Activated CD8-positive, alpha-beta memory T cell treated with anti-CD3 and anti-CD28 coated beads, Interleukin-2, amount 50 U/mL, for 4 hours (primary cell): ENCODE data around the gene RTBDN.
"Not testable (repeated sequence)": the region's sequence is repeated elsewhere in the genome, so short reads cannot be mapped to it uniquely, and the experiment has no call there.

Source experiments
- DNase-seq: peaks from one replicate; pipeline ENCODE4 v3.0.0-alpha.2; 2020

RTBDN gene

DNA sequence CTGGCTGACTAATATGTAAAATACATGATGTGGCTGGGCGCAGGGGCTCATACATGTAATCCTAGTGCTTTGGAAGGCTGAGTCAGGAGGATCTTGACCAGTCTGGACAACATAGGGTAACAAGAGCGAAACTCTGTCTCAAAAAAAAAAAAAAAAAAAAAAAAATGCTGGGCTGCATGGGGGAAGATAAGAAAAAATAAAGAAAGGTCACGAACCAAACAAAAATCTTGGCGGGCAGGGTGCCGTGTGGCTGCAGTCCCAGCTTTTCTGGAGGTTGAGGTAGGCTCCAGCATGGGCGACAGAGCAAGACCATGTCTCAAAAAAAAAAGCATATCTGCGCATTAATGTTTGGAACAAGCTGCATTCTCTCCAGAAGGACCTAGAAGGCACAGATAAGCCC lies 19.3 kb downstream of the RTBDN start:
- no peak for DNase-seq

DNA sequence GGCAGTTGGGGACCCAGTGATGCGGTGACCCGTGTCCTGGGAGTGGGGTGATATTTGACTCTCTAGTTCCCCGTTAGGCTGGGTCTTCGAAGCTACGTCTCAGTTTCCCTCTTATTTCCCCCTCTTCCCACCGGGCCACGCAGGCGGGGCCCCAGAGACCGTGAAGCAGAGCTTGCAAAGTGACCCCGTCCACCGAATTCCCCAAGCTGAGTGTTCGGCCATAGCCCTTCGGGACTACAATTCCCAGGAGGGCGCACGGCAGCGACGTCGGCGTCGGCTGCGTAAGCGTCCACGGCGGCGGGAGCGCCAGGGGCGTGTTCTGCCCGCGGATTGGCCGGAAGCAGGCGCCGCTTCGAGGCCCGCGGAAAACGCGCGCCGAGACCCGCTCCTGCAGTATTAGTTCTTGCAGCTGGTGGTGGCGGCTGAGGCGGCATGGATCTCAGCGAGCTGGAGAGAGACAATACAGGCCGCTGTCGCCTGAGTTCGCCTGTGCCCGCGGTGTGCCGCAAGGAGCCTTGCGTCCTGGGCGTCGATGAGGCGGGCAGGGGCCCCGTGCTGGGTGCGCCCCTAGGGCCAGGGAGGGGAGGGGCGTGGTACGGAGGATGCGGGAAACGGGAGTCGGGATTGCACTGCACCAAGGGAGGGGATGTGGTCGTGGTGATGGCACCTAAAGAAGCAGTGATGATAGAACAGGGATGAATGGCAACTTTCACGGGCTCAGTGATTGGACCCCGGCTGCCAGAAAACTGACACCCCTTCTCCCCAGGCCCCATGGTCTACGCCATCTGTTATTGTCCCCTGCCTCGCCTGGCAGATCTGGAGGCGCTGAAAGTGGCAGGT lies 27.9 kb downstream of the RTBDN start, which contains the start of gene RNASEH2A:
Gene RNASEH2A (plus strand): TSS at position 343 of the 840 bp plus-strand sequence. CDS start 90 bp downstream, at position 433.
- peak; percentile 88 for DNase-seq

DNA sequence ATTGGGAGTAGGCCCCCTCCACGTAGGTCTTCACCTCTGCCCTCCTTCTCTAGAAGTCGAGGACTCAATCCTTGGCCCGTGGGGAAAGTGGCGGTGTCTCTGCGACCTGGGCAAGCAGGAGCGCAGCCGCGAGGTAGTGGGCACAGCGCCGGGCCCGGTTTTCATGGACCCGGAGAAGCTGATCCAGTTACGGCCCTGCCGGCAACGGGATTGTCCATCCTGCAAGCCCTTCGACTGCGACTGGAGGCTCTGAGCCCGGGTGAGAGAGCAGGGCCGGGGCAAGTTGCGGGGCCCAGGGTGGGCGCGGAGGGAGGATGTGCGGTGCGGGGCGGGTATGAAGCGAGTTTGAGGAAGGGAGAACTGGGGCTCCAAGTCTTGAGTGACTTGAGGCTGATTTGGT lies 30.3 kb downstream of the RTBDN start:
- DNase-seq, result no peak

DNA sequence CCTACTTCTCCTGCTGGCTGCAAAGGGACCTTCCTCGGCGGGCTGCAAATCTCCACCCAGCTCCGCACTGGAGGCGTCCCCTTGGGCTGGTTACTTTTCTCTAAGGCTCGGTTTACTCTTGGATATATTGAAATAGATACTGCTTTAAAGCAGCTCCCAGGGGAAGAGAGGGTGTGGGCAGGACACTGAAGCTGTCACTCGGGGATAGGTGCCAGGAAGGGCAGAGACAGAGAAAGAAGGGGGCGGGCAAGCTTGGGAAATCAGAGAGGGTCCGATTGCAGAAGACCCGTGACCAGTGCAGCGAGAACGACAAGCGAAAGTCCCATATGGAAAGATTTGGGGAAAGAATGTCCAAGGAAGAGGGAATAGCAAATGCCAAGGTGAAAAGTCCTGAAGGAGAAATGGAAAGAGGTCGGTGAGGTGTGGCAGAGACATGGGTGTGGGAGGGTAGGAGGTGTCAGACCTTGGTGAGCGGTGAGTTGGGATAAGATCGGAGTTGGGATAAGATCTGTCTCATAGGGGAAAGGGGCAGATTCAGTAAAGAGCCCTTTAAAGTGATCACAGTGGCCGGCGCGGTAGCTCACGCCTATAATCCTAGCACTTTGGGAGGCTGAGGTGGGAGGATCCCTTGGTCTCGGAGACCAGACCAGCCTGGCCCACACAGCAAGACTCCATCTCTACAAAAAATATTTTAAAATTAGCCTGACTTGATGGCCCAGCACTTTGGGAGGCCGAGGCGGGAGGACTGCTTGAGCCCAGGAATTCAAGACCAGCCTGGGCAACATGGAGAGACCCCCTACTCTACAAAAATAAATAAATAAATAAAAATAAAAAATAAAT lies 31.9 kb downstream of the RTBDN start:
- no peak for DNase-seq

DNA sequence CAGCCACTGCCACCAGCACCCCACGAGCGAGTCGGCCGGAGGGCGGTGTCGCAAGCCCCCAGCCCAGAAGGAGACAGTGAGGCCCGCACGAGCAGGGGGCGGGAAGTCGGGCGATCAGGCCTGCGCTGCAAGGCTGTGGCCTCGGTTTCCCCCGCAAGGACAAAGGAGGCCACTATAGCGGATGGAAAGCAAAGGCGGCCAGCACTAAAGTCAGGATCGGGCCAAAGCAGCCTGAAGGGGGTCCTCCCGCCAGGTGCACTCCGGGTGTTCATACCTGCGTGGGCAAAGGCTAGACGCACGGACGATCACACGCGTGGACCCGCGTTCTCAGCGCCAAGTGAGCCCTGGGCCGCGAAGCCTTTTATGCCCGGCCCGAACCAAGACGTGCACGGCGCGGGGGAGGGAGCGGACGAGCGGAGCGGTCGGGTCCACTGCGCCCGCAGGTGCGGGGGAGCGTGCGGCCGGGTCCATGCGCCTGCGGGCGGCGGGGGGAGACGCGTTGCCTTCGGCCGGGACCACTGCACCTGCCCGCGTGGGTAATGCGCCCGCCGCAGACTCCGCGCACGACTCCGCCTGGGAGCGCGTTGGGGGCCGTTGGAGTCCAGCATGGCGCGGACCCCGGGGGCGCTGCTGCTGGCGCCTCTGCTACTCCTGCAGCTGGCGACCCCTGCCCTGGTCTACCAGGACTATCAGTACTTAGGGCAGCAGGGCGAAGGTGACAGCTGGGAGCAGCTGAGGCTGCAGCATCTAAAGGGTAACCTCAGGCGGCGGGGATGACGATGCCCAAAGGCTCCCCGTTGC lies 32.7 kb downstream of the RTBDN start, which contains the start of the genes PRDX2 and THSD8:
Gene PRDX2 (minus strand): TSS at position 335 of the 801 bp plus-strand sequence. CDS start 539 bp downstream, outside the sequence.
Gene THSD8 (plus strand): TSS at position 604 of the 801 bp plus-strand sequence. CDS start 3 bp downstream, at position 607.
- peak; percentile 63 for DNase-seq

DNA sequence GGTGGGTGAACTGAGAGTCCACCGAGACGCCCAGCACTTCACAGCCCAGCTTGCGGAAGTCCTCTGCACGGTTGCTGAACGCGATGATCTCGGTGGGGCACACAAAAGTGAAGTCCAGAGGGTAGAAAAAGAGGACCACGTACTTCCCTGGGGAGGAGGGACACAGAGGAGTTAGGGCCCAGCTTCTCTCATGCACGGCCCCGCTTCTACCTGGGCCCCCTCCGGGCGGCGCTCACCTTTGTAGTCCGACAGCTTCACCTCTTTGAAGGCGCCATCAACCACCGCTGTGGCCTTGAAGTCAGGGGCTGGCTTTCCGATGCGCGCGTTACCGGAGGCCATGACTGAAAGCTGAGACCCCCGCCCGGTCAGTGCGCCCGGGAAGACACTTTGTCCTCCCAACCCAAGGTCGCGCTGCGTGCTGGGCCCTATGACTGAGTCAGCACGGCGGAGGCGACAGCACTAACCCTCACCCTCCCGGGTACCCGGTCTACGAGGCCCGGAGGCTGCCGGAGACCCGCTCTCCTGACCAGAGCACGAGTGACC lies 33.4 kb downstream of the RTBDN start:
- DNase-seq, result no peak

DNA sequence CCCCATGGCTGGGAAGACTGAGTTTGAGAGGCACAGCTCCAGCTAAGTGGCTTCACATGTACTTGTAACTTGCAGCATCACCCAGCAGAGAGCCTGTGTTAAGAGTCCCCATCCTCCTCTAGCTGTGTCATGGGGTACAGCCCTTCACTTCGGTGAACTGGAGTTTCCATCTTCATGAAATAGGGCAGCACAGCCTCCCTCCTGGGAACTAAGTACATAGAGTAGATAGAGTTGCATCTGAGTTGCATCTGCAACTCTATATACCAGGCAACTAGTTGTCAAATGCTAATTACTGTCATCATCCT lies 34.0 kb downstream of the RTBDN start:
- no peak for DNase-seq

DNA sequence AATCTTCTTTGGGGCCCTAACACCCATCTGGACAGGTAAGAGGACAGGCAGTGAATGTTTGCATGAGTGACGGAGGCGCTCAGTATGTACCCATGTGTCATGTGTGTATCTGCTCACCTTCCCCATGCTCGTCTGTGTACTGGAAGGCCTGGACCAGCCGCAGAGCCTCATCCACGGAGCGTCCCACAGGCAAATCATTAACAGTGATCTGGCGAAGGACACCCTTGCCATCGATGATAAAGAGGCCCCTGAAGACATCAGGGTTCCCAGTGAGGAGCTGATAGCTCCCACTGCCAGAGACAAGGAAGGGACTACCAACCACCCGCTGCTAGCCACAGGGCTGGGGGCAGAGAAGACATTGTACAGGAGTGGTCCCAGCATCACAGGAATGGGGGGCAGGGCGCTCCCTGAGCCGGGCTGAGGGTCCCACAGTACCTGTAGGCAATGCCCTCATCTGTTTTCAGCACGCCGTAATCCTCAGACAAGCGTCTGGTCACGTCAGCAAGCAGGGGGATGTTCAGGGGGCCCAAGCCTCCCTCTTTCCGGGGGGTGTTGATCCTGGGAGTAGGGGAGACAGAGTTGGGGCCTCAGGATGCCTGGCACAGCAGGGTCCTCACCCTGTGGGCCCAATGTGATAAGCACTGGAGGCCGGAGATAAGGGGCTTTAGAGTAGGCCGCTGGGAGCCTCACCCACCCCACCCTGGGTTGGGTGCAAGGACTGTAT lies 34.5 kb downstream of the RTBDN start:
- no peak for DNase-seq

DNA sequence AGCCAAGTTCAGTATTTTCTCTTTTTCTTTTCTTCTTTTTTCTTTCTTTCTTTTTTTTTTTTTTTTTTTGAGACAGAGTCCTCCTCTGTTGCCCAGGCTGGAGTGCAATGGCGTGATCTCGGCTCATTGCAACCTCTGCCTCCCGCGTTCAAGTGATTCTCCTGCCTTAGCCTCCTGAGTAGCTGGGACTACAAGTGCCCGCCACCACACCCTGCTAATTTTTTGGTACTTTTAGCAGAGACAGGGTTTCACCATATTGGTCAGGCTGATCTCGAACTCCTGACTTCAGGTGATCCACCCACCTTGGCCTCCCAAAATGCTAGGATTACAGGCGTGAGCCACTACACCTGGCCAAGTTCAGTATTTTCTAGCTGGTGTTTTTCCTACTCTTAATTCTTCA lies 36.8 kb downstream of the RTBDN start:
- not testable (repeated sequence) for DNase-seq

DNA sequence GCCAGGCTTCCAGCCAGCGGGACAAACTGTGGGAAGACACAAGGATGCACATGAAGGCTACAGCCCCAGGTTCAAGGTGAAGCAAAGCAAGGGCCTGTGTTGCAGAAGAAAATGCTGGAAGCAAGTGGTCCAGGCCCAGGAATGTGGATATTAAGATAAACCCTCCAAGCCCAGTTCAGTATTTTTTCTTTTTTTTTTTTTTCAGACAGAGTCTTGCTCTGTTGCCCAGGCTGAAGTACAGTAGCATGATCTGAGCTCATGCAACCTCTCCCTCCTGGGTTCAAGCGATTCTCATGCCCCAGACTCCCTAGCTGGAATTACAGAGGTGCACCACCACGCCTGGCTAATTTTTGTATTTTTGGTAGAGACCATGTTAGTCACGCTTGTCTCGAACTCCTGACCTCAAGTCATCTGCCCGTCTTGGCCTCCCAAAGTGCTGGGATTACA lies 37.2 kb downstream of the RTBDN start:
- DNase-seq, result no peak

DNA sequence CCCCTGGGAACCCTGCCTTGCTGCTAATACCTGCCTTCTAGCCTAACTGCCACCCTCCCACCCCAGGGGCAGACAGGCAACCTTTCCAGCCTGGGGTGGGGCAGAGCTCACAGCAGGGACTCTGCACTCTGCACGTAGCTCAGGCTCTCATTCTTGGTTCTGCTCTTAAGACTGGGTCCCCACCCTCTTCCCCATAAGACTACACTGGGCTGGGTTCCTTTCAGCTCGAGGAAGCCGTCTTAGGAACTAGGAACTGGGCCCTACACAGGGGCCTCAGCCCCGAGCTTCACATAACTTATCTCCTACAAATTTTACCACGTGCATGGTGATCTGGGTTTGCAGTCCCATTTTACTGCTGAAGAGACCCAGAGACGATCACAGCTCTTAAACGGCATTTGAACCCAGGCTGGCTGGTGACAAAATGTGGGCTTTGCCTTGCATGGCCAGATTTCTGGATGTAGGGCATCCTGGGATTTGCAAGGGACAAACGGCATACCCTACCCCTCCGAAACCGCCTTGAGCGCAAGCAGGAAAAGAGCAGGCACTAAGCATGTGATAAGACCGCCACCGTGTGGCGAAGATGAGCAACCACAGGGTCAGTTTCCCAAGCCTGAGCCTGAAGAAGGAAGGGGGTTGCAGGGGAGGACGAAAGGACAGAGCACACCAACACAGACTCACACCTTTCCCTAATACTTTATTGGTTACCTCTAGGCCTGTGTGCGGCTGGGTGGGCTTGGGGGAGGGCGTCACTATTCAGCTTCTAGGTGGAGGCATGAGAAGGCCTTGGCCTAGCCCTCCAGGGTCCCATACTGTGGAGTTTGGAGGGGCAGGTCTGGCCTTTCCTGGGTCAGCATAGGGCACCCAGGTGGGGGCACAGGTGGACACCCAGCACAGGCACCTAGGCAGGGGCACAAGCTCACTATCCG lies 38.0 kb downstream of the RTBDN start:
- peak; percentile 78 for DNase-seq

DNA sequence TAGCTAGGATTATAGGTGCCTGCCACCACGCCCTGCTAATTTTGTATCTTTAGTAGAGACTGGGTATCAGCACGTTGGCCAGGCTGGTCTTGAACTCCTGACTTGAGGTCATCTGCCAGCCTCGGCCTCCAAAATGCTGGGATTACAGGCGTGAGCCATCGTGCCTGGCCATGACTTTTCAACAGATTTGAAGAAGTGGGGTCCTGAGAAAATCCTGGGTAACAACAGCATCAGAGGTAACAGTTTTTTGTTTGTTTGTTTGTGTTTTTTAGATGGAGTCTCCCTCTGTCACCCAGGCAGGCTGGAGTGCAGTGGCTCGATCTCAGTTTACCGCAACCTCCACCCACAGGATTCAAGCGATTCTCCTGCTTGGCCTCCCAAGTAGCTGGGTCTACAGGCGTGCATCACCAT lies 39.4 kb downstream of the RTBDN start:
- DNase-seq, result no peak

DNA sequence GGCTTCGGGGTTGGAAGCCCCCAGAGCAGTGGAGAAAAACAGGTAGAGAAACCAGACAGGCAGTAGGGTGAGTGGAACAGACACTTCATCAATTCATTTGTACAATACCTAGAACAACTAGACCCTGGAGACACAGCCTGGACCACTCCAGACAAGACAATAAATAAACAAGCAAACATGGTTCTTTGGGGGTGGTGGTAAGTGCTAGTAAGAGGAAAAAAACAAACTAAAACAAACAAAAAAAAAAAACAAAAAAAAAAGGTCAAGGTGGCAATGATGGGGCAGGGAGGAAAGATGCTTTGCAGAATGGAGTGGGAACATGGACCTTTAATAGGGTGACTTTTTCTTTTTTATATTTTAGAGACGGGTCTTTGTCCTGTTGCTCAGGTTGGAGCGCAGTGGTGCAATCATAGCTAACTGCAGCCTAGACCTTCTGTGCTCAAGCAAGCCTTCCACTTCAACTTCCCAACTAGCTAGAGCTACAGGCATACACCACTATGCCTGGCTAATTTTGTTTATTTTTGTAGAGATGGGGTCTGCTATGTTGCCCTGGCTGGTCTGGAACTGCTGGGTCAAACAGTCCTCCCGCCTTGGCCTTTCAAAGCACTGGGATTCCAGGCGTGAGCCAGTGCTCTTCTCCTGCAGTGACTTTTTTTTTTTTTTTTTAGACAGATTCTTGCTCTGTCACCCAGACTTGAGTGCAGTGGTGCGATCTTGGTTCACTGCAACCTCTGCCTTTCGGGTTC lies 40.0 kb downstream of the RTBDN start:
- DNase-seq, result no peak

DNA sequence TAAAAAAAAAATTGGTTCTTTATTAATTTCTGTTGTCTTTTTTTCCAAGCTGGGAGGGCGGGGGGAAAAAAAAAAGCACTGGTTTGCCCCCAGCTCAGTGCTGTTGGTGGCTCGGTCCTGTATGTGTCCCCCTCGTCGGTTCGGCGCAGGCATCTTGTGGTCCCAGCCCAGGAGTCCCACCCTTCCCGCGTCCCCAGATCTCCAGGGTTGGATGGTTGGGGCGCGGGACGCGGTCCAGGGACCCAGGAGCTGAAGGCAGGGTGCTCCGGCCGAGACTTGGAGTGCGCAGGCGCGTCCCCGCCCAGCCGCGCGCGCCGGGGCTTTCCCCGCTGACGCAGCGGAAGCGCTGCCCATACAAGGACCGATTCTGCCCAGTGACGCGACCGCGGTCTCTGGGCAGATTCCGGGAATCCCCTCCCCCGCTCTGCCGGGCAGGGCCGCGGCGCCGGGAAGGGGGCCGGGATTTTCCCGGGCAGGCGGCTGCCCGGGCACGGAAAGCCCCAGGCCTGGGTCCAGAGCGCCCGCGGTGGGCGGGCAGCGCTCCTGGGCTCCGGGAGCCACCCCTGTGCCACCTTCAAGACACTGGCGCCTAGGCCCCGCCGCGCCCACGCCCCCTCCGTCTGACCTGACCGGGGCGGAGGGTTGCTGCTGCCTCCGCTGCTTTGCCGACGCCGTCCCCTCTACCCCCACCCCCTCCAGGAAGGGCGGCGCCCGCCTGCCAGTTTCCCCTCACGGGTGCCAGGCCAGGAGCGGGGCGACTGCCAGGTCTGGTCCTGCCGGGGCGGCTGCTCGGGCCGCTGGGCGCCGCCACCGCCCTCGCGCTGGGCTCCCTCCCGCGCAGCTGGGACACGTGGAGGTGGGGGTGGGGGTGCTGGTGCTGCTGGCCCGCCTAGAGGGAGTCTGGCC lies 40.8 kb downstream of the RTBDN start:
- peak; percentile 94 for DNase-seq

DNA sequence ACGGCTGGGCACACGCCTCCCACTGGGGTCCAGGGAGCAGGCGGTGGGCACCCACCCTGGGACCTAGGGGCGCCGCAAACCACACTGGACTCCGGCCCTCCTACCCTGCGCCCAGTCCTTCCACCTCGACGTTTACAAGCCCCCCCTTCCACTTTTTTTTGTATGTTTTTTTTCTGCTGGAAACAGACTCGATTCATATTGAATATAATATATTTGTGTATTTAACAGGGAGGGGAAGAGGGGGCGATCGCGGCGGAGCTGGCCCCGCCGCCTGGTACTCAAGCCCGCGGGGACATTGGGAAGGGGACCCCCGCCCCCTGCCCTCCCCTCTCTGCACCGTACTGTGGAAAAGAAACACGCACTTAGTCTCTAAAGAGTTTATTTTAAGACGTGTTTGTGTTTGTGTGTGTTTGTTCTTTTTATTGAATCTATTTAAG lies 41.5 kb downstream of the RTBDN start:
- DNase-seq, result no peak

DNA sequence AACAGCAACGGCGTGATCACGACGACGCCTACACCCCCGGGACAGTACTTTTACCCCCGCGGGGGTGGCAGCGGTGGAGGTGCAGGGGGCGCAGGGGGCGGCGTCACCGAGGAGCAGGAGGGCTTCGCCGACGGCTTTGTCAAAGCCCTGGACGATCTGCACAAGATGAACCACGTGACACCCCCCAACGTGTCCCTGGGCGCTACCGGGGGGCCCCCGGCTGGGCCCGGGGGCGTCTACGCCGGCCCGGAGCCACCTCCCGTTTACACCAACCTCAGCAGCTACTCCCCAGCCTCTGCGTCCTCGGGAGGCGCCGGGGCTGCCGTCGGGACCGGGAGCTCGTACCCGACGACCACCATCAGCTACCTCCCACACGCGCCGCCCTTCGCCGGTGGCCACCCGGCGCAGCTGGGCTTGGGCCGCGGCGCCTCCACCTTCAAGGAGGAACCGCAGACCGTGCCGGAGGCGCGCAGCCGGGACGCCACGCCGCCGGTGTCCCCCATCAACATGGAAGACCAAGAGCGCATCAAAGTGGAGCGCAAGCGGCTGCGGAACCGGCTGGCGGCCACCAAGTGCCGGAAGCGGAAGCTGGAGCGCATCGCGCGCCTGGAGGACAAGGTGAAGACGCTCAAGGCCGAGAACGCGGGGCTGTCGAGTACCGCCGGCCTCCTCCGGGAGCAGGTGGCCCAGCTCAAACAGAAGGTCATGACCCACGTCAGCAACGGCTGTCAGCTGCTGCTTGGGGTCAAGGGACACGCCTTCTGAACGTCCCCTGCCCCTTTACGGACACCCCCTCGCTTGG lies 42.1 kb downstream of the RTBDN start:
- DNase-seq, result peak; percentile 77

DNA sequence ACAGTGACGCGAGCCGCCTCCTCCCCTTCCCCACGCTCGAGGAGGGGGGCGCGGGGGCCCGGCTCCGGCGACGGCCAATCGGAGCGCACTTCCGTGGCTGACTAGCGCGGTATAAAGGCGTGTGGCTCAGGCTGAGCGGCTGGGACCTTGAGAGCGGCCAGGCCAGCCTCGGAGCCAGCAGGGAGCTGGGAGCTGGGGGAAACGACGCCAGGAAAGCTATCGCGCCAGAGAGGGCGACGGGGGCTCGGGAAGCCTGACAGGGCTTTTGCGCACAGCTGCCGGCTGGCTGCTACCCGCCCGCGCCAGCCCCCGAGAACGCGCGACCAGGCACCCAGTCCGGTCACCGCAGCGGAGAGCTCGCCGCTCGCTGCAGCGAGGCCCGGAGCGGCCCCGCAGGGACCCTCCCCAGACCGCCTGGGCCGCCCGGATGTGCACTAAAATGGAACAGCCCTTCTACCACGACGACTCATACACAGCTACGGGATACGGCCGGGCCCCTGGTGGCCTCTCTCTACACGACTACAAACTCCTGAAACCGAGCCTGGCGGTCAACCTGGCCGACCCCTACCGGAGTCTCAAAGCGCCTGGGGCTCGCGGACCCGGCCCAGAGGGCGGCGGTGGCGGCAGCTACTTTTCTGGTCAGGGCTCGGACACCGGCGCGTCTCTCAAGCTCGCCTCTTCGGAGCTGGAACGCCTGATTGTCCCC lies 42.9 kb downstream of the RTBDN start, which contains the start of gene JUNB:
Gene JUNB (plus strand): TSS at position 142 of the 706 bp plus-strand sequence. CDS start 286 bp downstream, at position 428.
- DNase-seq, result peak; percentile 97
